HG03378 (cell line): ENCODE results near the gene PLEKHA7.

Experiments
- ATAC-seq: cut with Tn5 transposase; IDR thresholded peaks from one replicate; pipeline ENCODE4 v1.9.1; 2021; ENCODE audit warnings: mild to moderate bottlenecking, moderate library complexity; ENCODE audit not compliant: unreplicated experiment

Gene PLEKHA7

DNA sequence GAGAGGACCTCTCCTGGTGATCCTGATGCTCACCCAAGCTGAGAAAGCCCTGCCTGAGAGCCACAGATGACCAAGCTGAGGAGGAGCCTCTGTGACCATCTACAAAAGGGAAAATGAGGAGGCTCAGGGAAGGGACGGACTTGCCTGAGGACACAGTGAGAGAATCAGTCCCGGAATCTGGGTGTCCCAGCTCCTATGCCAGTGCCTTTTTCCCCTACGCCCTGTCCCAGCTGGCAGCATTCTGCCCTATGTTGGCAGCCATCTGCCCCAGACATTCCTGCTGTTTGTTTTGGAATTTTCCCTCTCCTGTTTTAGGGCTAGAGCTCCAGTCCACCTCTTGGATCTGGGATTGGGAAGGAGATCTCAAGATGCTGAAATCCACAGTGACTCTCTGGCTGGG lies 221.2 kb downstream of the PLEKHA7 start:
- ATAC-seq: no peak

DNA sequence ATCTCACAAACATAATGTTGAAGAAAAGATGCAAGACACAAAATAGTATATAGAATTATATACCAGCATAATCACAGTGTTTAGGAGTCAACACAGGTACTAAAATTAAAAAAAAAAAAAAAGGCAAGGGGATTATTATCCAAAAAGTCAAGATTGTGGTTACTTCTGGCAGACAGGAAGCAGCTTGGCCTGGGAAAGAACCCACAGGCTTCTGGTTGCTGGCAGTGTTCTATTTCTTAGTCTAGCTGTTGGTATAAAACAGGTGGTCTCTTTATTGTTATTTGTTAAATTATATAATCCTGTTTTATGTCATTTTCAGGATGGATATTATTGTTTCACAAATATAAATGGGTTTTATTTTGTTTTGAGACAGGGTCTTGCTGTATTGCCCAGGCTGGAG lies 221.8 kb downstream of the PLEKHA7 start:
- no peak for ATAC-seq

DNA sequence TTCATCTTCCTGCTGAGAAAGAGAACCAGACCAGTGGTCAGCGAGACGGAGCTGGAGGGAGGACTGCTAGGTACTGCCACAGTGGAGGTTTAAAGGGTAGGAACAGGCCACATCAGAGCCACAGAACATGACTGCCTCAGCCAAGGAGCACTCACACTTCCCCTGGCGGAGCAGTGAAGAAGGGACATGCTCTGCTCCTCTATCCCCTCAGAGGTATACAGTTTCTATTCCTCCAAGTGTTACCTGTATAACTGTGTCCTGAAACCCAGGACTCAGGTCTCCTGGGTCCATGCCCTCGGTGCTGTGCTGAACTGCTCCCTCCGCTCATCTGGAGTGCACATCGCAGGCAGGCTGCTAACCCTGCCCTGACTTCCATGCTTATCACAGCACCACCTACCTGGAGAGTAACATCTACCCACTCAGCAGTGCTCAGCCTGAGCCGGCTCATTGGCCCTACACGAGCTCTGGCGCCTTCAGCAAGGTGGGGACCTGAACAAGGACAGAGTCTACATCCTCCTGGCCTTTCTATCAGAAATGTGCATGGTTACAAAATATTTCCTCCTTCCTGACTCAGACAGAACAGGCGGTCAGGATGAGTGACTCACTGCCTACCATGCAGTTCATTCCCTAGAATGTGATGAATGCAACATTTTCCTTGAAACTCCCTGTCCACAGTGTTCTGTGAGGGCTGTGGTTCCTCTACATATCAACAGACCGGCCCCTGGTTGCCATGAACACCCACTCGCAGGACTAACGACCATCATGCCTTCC lies 222.8 kb downstream of the PLEKHA7 start:
- ATAC-seq: no peak

DNA sequence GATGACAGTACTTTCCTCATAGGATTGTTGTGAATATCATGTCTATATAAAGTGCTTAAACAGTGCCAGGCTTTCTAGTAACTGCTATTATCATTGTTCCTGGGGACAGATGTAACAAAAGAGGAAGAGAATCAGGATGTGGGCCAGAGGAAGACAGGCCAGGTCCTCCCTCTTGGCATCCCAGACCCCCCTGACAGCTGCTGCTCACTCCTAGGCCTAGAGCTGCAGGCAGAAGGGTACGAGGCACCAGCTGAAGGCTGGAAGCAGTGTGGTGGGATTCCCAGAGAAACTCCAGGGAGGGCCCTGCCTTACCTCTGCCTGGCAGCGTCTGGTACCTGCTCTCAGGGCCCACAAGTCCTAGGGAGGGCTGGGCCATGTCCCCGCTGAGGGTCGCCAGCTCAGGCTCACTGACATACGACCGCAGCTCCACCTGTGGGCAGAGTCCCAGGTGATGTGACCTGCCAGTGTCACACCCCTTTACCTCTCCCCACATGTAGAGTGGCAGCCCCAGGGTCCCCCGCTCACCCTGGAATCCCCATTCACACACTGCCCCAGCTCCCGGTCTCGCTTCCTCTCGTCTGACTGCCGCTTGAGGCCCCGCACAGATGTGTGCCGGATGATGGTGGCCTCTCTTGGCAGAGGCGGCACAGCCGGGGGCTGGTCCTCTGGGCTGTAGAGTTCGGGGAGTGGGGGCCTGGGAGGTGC lies 223.6 kb downstream of the PLEKHA7 start:
- ATAC-seq: no peak

GRCh38 chr11:16789560-16790485 lies 224.4 kb downstream of the PLEKHA7 start:
- ATAC-seq: no peak

- no peak for ATAC-seq
These were observed 225.2 kb downstream of the PLEKHA7 start for GRCh38 chr11:16789063-16789420.

- peak; percentile 60 for ATAC-seq
These were observed 225.8 kb downstream of the PLEKHA7 start for GRCh38 chr11:16788141-16789062.

GRCh38 chr11:16787035-16787742 lies 227.0 kb downstream of the PLEKHA7 start:
- no peak for ATAC-seq

GRCh38 chr11:16786131-16786530 lies 228.1 kb downstream of the PLEKHA7 start:
- no peak for ATAC-seq

DNA sequence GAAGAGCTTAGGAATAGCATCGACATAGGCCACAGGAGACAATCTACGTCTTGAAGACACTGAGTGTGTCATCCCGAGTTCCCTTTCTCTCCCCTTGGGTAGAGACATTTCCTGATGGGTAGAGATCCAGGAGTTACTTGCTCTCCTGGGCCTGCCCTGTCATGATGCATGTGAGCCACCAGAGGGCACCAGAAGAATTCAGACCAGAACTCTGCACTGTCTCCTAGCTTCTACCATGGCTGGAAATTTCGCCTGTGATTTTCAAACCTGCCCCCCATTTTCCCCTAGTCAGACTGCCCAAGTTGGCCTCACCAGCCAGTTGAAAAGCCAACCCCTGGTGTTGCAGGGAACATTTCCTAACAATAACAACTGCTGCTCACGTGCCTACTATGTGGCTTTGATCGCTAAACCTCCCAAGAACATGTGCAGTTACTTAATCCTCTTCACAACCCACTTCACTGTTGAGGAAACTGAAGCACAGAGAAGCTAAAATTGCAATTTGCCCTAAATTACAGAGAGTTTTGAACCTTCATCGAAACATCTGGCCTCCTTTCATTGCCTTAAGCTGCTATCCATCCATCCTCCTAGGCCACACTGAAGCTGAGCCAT lies 228.6 kb downstream of the PLEKHA7 start:
- peak; percentile 80 for ATAC-seq

GRCh38 chr11:16784666-16785065 lies 229.5 kb downstream of the PLEKHA7 start:
- no peak for ATAC-seq

DNA sequence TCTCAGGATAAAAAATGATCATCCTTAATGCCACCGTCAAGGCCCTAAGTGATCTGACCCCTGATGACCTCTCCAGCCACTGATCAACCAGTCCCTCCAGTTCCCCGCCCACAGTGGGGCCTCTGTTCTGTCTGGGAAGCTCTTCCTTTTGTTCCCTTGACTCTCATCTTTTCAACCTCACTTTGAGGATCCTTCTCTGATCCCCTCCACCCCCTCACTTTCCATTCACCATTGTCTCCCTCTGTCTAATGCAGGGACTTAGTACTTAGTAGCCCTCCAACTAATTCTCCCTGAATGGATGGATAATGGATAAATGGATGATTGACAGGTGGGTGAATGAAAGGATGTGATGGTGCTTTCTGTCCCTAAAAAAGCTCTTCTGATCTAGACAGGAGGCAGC lies 230.1 kb downstream of the PLEKHA7 start:
- no peak for ATAC-seq

DNA sequence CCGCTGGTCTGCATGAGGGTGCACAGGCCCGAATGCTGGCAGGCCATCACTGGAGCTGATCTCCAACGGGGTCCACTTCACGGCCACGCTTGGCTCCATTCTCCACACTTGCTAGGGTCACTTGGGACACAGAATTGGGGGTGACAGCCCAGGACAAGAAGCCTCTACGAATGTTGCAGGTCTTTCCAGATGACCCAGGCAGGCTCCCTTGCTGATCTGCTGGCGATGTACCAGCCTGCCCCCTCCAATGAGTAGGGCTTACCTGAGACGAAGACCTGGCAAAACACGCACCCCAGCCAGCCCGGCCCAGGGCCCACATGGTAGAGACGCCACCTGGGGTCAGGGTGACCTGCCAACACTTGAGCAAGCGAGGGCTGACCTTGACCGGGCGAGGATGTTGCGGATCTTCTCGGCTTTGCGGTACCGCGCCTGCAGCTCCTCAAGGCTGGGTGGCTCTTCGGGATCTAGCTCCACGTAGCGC lies 230.9 kb downstream of the PLEKHA7 start:
- no peak for ATAC-seq

GRCh38 chr11:16781936-16782919 lies 232.0 kb downstream of the PLEKHA7 start:
- ATAC-seq: no peak

GRCh38 chr11:16780698-16781550 lies 233.3 kb downstream of the PLEKHA7 start:
- no peak for ATAC-seq

GRCh38 chr11:16780146-16780545 lies 234.1 kb downstream of the PLEKHA7 start:
- ATAC-seq: no peak

GRCh38 chr11:16779436-16779835 lies 234.8 kb downstream of the PLEKHA7 start:
- no peak for ATAC-seq
